WTC11 (cell line): ENCODE results near the gene KLC1. TPM values are rescaled to one million over a fixed set of nuclear protein-coding genes. Genes with fewer than 3 reads are reported as not detected.

Experiments
- ATAC-seq: fragments of 200-7000 bp; cut with Tn5 transposase; 2 replicates; pipeline ENCODE4 v1.10.0; 2021; ENCODE audit warnings: mild to moderate bottlenecking, moderate library complexity
- CTCF ChIA-PET: fragments of 300-600 bp; sonication (Branson Sonifier 250); formaldehyde crosslinking; loops from one replicate; lab custom pipeline; 2021; ENCODE audit warnings: antibody characterized with exemption; lab: Charles Lee
- POLR2A ChIA-PET: fragments of 350-600 bp; sonication (Branson Sonifier 250); formaldehyde crosslinking; loops from one replicate; lab custom pipeline; 2021; ENCODE audit warnings: antibody characterized with exemption; lab: Charles Lee
- DNase-seq: peaks from one replicate; pipeline ENCODE4 v3.0.0; 2021; ENCODE audit warnings: low spot score
- H3K27ac Mint-ChIP-seq: 2 replicates; pipeline ENCODE4 v1.8.0; 2021; ENCODE audit warnings: mixed read lengths
- H3K27me3 Mint-ChIP-seq: 2 replicates; pipeline ENCODE4 v1.8.0; 2021; ENCODE audit warnings: low read depth, mild to moderate bottlenecking, moderate library complexity, mixed read lengths
- H3K36me3 Mint-ChIP-seq: 2 replicates; pipeline ENCODE4 v1.8.0; 2021; ENCODE audit warnings: mixed read lengths
- H3K4me1 Mint-ChIP-seq: 2 replicates; pipeline ENCODE4 v1.8.0; 2022; ENCODE audit warnings: mixed read lengths
- H3K4me3 Mint-ChIP-seq: 2 replicates; pipeline ENCODE4 v1.8.0; 2021; ENCODE audit warnings: mild to moderate bottlenecking, moderate library complexity, mixed read lengths
- H3K9me3 Mint-ChIP-seq: 2 replicates; pipeline ENCODE4 v1.8.0; 2021; ENCODE audit warnings: mixed read lengths
- ATF2 ChIP-seq: sonication (generic); formaldehyde crosslinking; IDR thresholded peaks from 2 replicates; pipeline ENCODE4 v1.8.1; 2022; ENCODE audit warnings: low read depth, missing genetic modification reagents, borderline replicate concordance
- E2F5 ChIP-seq: sonication (generic); formaldehyde crosslinking; IDR thresholded peaks from 2 replicates; pipeline ENCODE4 v1.8.1; 2022; ENCODE audit warnings: mild to moderate bottlenecking, moderate library complexity, missing genetic modification reagents
- ESRRA ChIP-seq: sonication (generic); formaldehyde crosslinking; IDR thresholded peaks from 2 replicates; pipeline ENCODE4 v1.8.1; 2022; ENCODE audit warnings: mild to moderate bottlenecking, missing genetic modification reagents, borderline replicate concordance
- ETV6 ChIP-seq: sonication (generic); formaldehyde crosslinking; IDR thresholded peaks from 2 replicates; pipeline ENCODE4 v1.8.1; 2022; ENCODE audit warnings: mild to moderate bottlenecking, missing genetic modification reagents
- FOXJ3 ChIP-seq: sonication (generic); formaldehyde crosslinking; IDR thresholded peaks from 2 replicates; pipeline ENCODE4 v1.9.0; 2021; ENCODE audit warnings: missing genetic modification reagents, mild to moderate bottlenecking, borderline replicate concordance
- FOXP1 ChIP-seq: sonication (generic); formaldehyde crosslinking; IDR thresholded peaks from 2 replicates; pipeline ENCODE4 v1.8.0; 2022; ENCODE audit warnings: missing genetic modification reagents, mild to moderate bottlenecking, moderate library complexity, borderline replicate concordance
- GRHL2 ChIP-seq: fragments of 250-450 bp; sonication (Bioruptor Pico); IDR thresholded peaks from 2 replicates; pipeline ENCODE4 v1.8.0; 2022; ENCODE audit warnings: mild to moderate bottlenecking, moderate library complexity; ENCODE audit not compliant: insufficient replicate concordance, severe bottlenecking
- HMGA2 ChIP-seq: fragments of 250-450 bp; sonication (Bioruptor Pico); IDR thresholded peaks from 2 replicates; pipeline ENCODE4 v1.4.0; 2021; ENCODE audit warnings: mild to moderate bottlenecking, moderate library complexity
- KAT7 ChIP-seq: sonication (generic); formaldehyde crosslinking; IDR thresholded peaks from 2 replicates; pipeline ENCODE4 v1.8.1; 2023; ENCODE audit warnings: missing genetic modification reagents, mild to moderate bottlenecking, borderline replicate concordance
- NFYB ChIP-seq: sonication (generic); formaldehyde crosslinking; conservative IDR thresholded peaks from 2 replicates; pipeline ENCODE4 v1.8.0; 2022; ENCODE audit warnings: low read depth, missing genetic modification reagents
- PRRX2 ChIP-seq: fragments of 250-450 bp; sonication (Bioruptor Pico); IDR thresholded peaks from 2 replicates; pipeline ENCODE4 v1.8.0; 2021; ENCODE audit warnings: mild to moderate bottlenecking
- RELA ChIP-seq: sonication (generic); formaldehyde crosslinking; IDR thresholded peaks from 2 replicates; pipeline ENCODE4 v1.8.1; 2022; ENCODE audit warnings: missing genetic modification reagents, mild to moderate bottlenecking, borderline replicate concordance
- TP53 ChIP-seq: sonication (generic); formaldehyde crosslinking; IDR thresholded peaks from 2 replicates; pipeline ENCODE4 v1.8.1; 2023; ENCODE audit warnings: mild to moderate bottlenecking, missing genetic modification reagents
- USF2 ChIP-seq: sonication (generic); formaldehyde crosslinking; IDR thresholded peaks from 2 replicates; pipeline ENCODE4 v1.8.1; 2023; ENCODE audit warnings: mild to moderate bottlenecking, missing genetic modification reagents, moderate library complexity
- ZNF219 ChIP-seq: sonication (generic); formaldehyde crosslinking; IDR thresholded peaks from 2 replicates; pipeline ENCODE4 v1.8.0; 2023; ENCODE audit warnings: missing genetic modification reagents, mild to moderate bottlenecking, borderline replicate concordance
- ZNF281 ChIP-seq: sonication (generic); formaldehyde crosslinking; IDR thresholded peaks from 2 replicates; pipeline ENCODE4 v1.8.0; 2023; ENCODE audit warnings: mild to moderate bottlenecking, missing genetic modification reagents
- ZNF396 ChIP-seq: fragments of 250-450 bp; sonication (Bioruptor Pico); IDR thresholded peaks from 2 replicates; pipeline ENCODE4 v1.8.0; 2021; ENCODE audit warnings: mild to moderate bottlenecking, moderate library complexity, borderline replicate concordance
- ZSCAN18 ChIP-seq: fragments of 250-450 bp; sonication (Bioruptor Pico); IDR thresholded peaks from 2 replicates; pipeline ENCODE4 v2.1.2; 2022; ENCODE audit warnings: mild to moderate bottlenecking, moderate library complexity
- total RNA-seq: library from RNA; stranded (reverse); gene quantifications from 3 replicates; pipeline ENCODE4 v1.2.3, GENCODE V29; 2021
- TF ChIP-seq, protein P1 (sequence below): fragments of 250-450 bp; sonication (Bioruptor Pico); conservative IDR thresholded peaks from 2 replicates; pipeline ENCODE4 v1.9.0; 2021; ENCODE audit warnings: mild to moderate bottlenecking
- TF ChIP-seq, protein P2 (sequence below): sonication (generic); formaldehyde crosslinking; IDR thresholded peaks from 2 replicates; pipeline ENCODE4 v1.8.1; 2022; ENCODE audit warnings: low read depth, mild to moderate bottlenecking, moderate library complexity, missing genetic modification reagents, borderline replicate concordance

The KLC1 gene
- total RNA-seq, 1 experiment from 2014 or later = 171 TPM

GRCh38 chr14:103741876-103742275 lies 112.9 kb downstream of the KLC1 start:
- H3K9me3 Mint-ChIP-seq = no peaks in the 10 kb centered on the region
- no peak for DNase-seq

More at GRCh38 chr14:103741876-103742275, 112.9 kb downstream of the KLC1 start:
- ATAC-seq = no peak
- Mint-ChIP-seq H3K4me3 (no peak overlapping the region), H3K36me3 (peaks cover 8% of the 10 kb centered on the region), H3K27ac (peak overlapping the region; percentile 68), H3K4me1 (peaks cover 11% of the 10 kb centered on the region), H3K27me3 (no peaks in the 10 kb centered on the region)
- ChIA-PET POLR2A (no interaction called here), CTCF (interaction anchor here (1.6 to 1.8 kb wide), 2 partner anchors 159 to 199 kb away, joined by 3 to 6 read pairs; no protein-coding TSS in a partner anchor)
- TF ChIP-seq ZNF396 (no peak), RELA (CRISPR knock-in tag) (no peak), ZSCAN18 (CRISPR knock-in tag) (no peak), KAT7 (CRISPR knock-in tag) (no peak), ATF2 (CRISPR knock-in tag) (no peak), E2F5 (CRISPR knock-in tag) (no peak), TP53 (CRISPR knock-in tag) (no peak), NFYB (CRISPR knock-in tag) (no peak), ETV6 (CRISPR knock-in tag) (no peak), ESRRA (CRISPR knock-in tag) (no peak), FOXP1 (CRISPR knock-in tag) (no peak), GRHL2 (no peak), USF2 (no peak), FOXJ3 (no peak), ZNF219 (CRISPR knock-in tag) (no peak), HMGA2 (CRISPR knock-in tag) (no peak), ZNF281 (no peak), PRRX2 (no peak)
- TF ChIP-seq, protein P1, sequence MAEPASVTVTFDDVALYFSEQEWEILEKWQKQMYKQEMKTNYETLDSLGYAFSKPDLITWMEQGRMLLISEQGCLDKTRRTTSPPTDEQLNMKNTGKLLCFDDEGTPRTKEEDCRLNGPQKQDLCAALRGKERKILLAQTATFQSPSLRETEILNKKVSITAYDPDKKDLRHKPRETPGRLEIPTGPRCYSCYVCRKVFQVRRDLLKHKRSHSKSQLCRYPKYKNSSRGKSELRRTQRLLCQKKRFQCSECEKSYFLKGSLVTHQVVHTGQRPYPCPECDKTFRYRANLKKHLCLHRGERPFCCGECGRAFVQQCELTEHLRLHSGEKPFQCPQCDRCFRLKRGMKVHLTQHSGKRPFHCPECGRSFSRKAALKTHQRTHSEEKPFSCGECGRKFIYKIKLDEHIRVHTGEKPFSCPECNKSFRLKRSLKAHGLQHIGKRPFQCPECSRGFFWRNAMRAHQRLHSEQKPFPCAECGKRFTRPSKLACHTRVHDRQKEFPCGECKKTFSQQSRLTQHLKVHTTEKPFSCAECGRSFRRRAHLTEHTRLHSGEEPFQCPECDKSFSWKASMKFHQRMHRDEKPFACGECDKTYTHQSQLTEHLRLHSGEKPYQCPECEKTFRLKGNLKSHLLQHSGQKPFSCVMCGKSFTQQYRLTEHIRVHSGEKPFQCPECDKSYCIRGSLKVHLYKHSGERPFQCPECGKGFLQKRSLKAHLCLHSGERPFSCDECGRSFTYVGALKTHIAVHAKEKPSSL (CRISPR knock-in tag) = no peak
- TF ChIP-seq, protein P2, sequence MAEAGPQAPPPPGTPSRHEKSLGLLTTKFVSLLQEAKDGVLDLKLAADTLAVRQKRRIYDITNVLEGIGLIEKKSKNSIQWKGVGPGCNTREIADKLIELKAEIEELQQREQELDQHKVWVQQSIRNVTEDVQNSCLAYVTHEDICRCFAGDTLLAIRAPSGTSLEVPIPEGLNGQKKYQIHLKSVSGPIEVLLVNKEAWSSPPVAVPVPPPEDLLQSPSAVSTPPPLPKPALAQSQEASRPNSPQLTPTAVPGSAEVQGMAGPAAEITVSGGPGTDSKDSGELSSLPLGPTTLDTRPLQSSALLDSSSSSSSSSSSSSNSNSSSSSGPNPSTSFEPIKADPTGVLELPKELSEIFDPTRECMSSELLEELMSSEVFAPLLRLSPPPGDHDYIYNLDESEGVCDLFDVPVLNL (CRISPR knock-in tag) = no peak
